K562 (cell line): ENCODE results near the gene RGS12. TPM values are rescaled to one million over a fixed set of nuclear protein-coding genes. Genes with fewer than 3 reads are reported as not detected.

Experiments
- ATAC-seq: fragments of 200-7000 bp; cut with Tn5 transposase; 3 replicates; pipeline ENCODE4 v1.9.1; 2020; ENCODE audit warnings: moderate library complexity
- BruUV-seq: library from RNA; stranded (reverse); fragments of 400-500 nt; replicated peaks from 2 replicates; lab custom pipeline; 2021; lab: Mats Ljungman, UMichigan
- CTCF ChIA-PET: fragments of 300-600 bp; formaldehyde crosslinking; extraction: SDS; loops from one replicate; lab custom pipeline; 2021; ENCODE audit warnings: low intra/inter-chr PET ratio; lab: Yijun Ruan, JAX
- POLR2A ChIA-PET: fragments of 300-600, 350-650 bp; sonication (Branson Sonifier 250); formaldehyde crosslinking; extraction: SDS; loops from one replicate; lab custom pipeline; 2021; ENCODE audit warnings: antibody characterized with exemption, inconsistent platforms; lab: Yijun Ruan, JAX
- DNase-seq, 4 experiments: peaks; one replicate each; pipeline versions ENCODE4 v3.0.0 to v3.0.0-alpha.2; 2011 to 2018; ENCODE audit warnings: low spot score in 3 of 4, mixed read lengths in 3 of 4; ENCODE audit errors: extremely low read depth in 1 of 4
- FAIRE-seq: peaks from 2 replicates; lab custom pipeline; 2011; peaks lifted over from hg19 to GRCh38; lab: Jason Lieb, UNC
- H2AFZ ChIP-seq: 2 replicates; pipeline ENCODE4 v1.6.0; 2011; ENCODE audit warnings: low read depth, low read length, control low read depth, inconsistent platforms
- H3K27ac ChIP-seq: fragments of 200-600 bp; 3 replicates; pipeline ENCODE4 v1.8.0; 2011; ENCODE audit warnings: low read depth, mild to moderate bottlenecking, control low read depth, inconsistent platforms, low read length, moderate library complexity, mixed read lengths; ENCODE audit errors: extremely low read depth
- H3K27me3 ChIP-seq, 2 experiments: fragments of 300-600 bp in 1 of 2; 2 replicates in 1 of 2; 3 replicates in 1 of 2; pipeline versions ENCODE4 v1.6.0 to v1.8.0; 2011; ENCODE audit warnings: inconsistent platforms in 2 of 2, low read length in 2 of 2, mild to moderate bottlenecking in 1 of 2, mixed read lengths in 1 of 2, moderate library complexity in 1 of 2; ENCODE audit not compliant: control insufficient read depth in 2 of 2, insufficient read depth in 2 of 2
- H3K36me3 ChIP-seq: fragments of 300-600 bp; 3 replicates; pipeline ENCODE4 v1.8.0; 2011; ENCODE audit warnings: mild to moderate bottlenecking, low read length, inconsistent platforms; ENCODE audit not compliant: control insufficient read depth, insufficient read depth
- H3K4me1 ChIP-seq, 2 experiments: fragments of 200-600 bp in 1 of 2; replicated peaks in 1 of 2; 2 replicates in 1 of 2; 3 replicates in 1 of 2; pipeline versions ENCODE4 v1.5.1 to v1.8.0; 2011; ENCODE audit warnings: inconsistent platforms in 2 of 2, low read length in 2 of 2, mild to moderate bottlenecking in 1 of 2, mixed read lengths in 1 of 2, moderate library complexity in 1 of 2; ENCODE audit not compliant: control insufficient read depth in 2 of 2, insufficient read depth in 2 of 2
- H3K4me2 ChIP-seq: 2 replicates; pipeline ENCODE4 v1.6.1; 2011; ENCODE audit warnings: low read length, control low read depth, inconsistent platforms, mixed read lengths; ENCODE audit not compliant: insufficient read depth
- H3K4me3 ChIP-seq: fragments of 200-600 bp; sonication (generic), shearing (Covaris generic); 2 replicates; pipeline ENCODE4 v1.5.1; 2016; ENCODE audit warnings: control low read depth, inconsistent platforms
- H3K79me2 ChIP-seq: fragments of 200-600 bp; 3 replicates; pipeline ENCODE4 v1.8.0; 2011; ENCODE audit warnings: low read length, inconsistent platforms; ENCODE audit not compliant: control insufficient read depth, insufficient read depth
- H3K9ac ChIP-seq, 2 experiments: 2 replicates each; pipeline versions ENCODE4 v1.6.0 to v1.6.1; 2011; ENCODE audit warnings: low read depth in 2 of 2, low read length in 2 of 2, control low read depth in 1 of 2, inconsistent platforms in 1 of 2, mild to moderate bottlenecking in 1 of 2, mixed read lengths in 1 of 2; ENCODE audit not compliant: insufficient read depth in 1 of 2
- H3K9me1 ChIP-seq: one replicate; pipeline ENCODE4 v1.6.0; 2011; ENCODE audit warnings: inconsistent platforms, mild to moderate bottlenecking, low read length, moderate library complexity; ENCODE audit not compliant: control insufficient read depth, insufficient read depth
- H3K9me3 ChIP-seq: replicated peaks from 2 replicates; pipeline ENCODE4 v1.5.1; 2011; ENCODE audit warnings: low read depth, low read length, inconsistent platforms; ENCODE audit not compliant: control insufficient read depth, insufficient read depth
- H4K20me1 ChIP-seq: replicated peaks from 2 replicates; pipeline ENCODE4 v1.6.1; 2011; ENCODE audit warnings: low read length, inconsistent platforms, mixed read lengths; ENCODE audit not compliant: control insufficient read depth, insufficient read depth
- WGBS: fragments of 100-300 bp; shearing (Covaris generic); methylation state at CpG from one replicate; pipeline ENCODE4 v1.1.6; 2016; ENCODE audit warnings: low coverage, mixed read lengths; ENCODE audit not compliant: insufficient coverage; ENCODE audit errors: missing lambda C conversion rate; 5-methylcytosine and 5-hydroxymethylcytosine counted together
- in situ Hi-C: fragments of 300-500 bp; cut with MboI; formaldehyde crosslinking; loops from 4 replicates; pipeline ENCODE4 v1.15.0; 2018; ENCODE audit warnings: inconsistent platforms, mixed read lengths
- intact Hi-C: fragments of 100-400 bp; cut with micrococcal nuclease; formaldehyde crosslinking; loops from 2 replicates; pipeline ENCODE4 v1.14.2; 2022
- polyA plus RNA-seq, 8 experiments: library from polyadenylated mRNA; depleted of rRNA in 4 of 8; stranded (reverse) in 5 of 8; unstranded in 3 of 8; fragments of >200 nt; fragmentation: Nextera tagmentation in 2 of 8; fragmentation: Illumina TruSeq in 1 of 8; extraction: Ambion mirVana in 2 of 8; extraction: Trizol in 1 of 8; gene quantifications; 2 replicates each; pipeline versions ENCODE4 v1.2.1 to v1.2.3, GENCODE V29; 2011 to 2014; ENCODE audit warnings: inconsistent platforms in 1 of 8, missing spikeins in 1 of 8
- total RNA-seq, 7 experiments: library from RNA; depleted of rRNA in 6 of 7; stranded (reverse); fragments of >200 nt in 6 of 7; fragmentation: Illumina TruSeq in 2 of 7; extraction: Trizol in 2 of 7; gene quantifications; 2 replicates each; pipeline versions ENCODE4 v1.2.1 to v1.2.3, GENCODE V29; 2011 to 2021; ENCODE audit warnings: low replicate concordance in 1 of 7
- TF ChIP-seq, protein P1 (sequence below): fragments of 250-450 bp; sonication (Bioruptor Pico); IDR thresholded peaks from 2 replicates; pipeline ENCODE4 v1.9.0; 2021; ENCODE audit warnings: mild to moderate bottlenecking, inconsistent platforms
- TF ChIP-seq, protein P2 (sequence below): sonication (generic); formaldehyde crosslinking; IDR thresholded peaks from 2 replicates; pipeline ENCODE4 v1.8.1; 2023; ENCODE audit warnings: mild to moderate bottlenecking, missing genetic modification reagents

The RGS12 gene
- total and polyA plus RNA-seq, 9 of the 15 experiments (the other 6 are each of a cell fraction or from before 2014, with no cell fraction given) = 0.30 to 8.8 (median 5.5) TPM

DNA sequence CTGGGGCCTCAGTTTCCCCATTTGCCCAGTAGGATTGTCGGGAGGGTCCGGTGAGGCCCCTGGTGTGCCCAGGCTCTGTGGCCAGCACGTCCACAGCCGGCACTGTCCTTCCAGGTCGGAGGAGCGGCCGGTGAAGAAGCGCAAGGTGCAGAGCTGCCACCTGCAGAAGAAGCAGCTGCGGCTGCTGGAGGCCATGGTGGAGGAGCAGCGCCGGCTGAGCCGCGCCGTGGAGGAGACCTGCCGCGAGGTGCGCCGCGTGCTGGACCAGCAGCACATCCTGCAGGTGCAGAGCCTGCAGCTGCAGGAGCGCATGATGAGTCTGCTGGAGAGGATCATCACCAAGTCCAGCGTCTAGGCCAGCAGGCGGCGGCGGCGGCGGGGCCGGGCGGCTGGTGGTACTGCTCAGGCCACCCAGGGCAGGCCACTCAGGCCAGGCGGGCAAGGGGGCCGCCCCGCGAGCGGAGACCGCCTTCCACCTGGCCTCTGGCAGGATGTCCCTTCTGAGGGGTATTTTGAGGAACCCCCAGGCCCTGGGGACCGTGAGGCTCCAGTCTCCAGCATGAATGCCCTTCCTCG lies 37.1 kb upstream of the RGS12 start:
- ChIA-PET CTCF (no interaction called here), POLR2A (no interaction called here)
- Histone ChIP-seq H3K27ac (no peak overlapping the region), H3K4me2 (no peak overlapping the region), H3K9ac (no peak overlapping the region), H3K4me3 (no peak overlapping the region), H3K79me2 (no peaks in the 10 kb centered on the region), H3K4me1 (peaks cover 0 to 29% of the 10 kb centered on the region in 2 experiments; a peak in 2 of 5 replicates), H4K20me1 (peaks cover 8% of the 10 kb centered on the region; the same call in 1 of the 2 replicates), H3K36me3 (no peaks in the 10 kb centered on the region), H3K27me3 (peaks cover 30 to 69% of the 10 kb centered on the region in 2 experiments), H3K9me1 (no peaks in the 10 kb centered on the region), H2AFZ (no peak overlapping the region), H3K9me3 (no peaks in the 10 kb centered on the region)
- 21% methylated on average over 19 of the region's 36 CpGs for WGBS
- no TSS peak for BruUV-seq
- FAIRE-seq (no peak), DNase-seq (no peak), ATAC-seq (peak; percentile 14; the same call in 2 of the 3 replicates)
- in situ Hi-C loops (no loop called here), intact Hi-C loops (no loop called here)
- TF ChIP-seq, protein P1, sequence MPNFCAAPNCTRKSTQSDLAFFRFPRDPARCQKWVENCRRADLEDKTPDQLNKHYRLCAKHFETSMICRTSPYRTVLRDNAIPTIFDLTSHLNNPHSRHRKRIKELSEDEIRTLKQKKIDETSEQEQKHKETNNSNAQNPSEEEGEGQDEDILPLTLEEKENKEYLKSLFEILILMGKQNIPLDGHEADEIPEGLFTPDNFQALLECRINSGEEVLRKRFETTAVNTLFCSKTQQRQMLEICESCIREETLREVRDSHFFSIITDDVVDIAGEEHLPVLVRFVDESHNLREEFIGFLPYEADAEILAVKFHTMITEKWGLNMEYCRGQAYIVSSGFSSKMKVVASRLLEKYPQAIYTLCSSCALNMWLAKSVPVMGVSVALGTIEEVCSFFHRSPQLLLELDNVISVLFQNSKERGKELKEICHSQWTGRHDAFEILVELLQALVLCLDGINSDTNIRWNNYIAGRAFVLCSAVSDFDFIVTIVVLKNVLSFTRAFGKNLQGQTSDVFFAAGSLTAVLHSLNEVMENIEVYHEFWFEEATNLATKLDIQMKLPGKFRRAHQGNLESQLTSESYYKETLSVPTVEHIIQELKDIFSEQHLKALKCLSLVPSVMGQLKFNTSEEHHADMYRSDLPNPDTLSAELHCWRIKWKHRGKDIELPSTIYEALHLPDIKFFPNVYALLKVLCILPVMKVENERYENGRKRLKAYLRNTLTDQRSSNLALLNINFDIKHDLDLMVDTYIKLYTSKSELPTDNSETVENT (CRISPR knock-in tag) = no peak
- TF ChIP-seq, protein P2, sequence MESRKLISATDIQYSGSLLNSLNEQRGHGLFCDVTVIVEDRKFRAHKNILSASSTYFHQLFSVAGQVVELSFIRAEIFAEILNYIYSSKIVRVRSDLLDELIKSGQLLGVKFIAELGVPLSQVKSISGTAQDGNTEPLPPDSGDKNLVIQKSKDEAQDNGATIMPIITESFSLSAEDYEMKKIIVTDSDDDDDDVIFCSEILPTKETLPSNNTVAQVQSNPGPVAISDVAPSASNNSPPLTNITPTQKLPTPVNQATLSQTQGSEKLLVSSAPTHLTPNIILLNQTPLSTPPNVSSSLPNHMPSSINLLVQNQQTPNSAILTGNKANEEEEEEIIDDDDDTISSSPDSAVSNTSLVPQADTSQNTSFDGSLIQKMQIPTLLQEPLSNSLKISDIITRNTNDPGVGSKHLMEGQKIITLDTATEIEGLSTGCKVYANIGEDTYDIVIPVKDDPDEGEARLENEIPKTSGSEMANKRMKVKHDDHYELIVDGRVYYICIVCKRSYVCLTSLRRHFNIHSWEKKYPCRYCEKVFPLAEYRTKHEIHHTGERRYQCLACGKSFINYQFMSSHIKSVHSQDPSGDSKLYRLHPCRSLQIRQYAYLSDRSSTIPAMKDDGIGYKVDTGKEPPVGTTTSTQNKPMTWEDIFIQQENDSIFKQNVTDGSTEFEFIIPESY (CRISPR knock-in tag) = 0 out of 2 replicates have a peak, but pooled peaks have one; percentile 23
